ENCODE measurements around the gene SLC49A3. TPM values are rescaled to one million over a fixed set of nuclear protein-coding genes. Genes with fewer than 3 reads are reported as not detected.
A peak's percentile ranks its signal among the peaks of the same experiment; 100 is the strongest.
"Not testable (repeated sequence)": the region's sequence is repeated elsewhere in the genome, so short reads cannot be mapped to it uniquely, and the experiment has no call there.

Gene SLC49A3
- total RNA-seq = 1 to 10 TPM; 1.3 to 3.4 (median 2.2) TPM

- no peak for DNase-seq
- no peaks in the 10 kb centered on the region for H3K27me3 ChIP-seq
- H3K27ac ChIP-seq = peak within 1 kb of the TSS; percentile 79 to 93 (median 92)
- in situ Hi-C loops (cut with MboI; ENCODE audit: low sequenced_read_pairs in 4 of 4) = no loop called here
- intact Hi-C loops (cut with DNase I; ENCODE audit: low total_unique reads) = loop anchor here (2.0 to 10.0 kb wide), 3 partner anchors 16 to 486 kb away; partner anchors contain the start of genes GAK, PCGF3, SPON2 and TMEM175
- no peaks in the 10 kb centered on the region for H3K36me3 ChIP-seq
- no peak for TF ChIP-seq CTCF (IDR thresholded peaks at IDR 0.05 in 4 of 5, conservative IDR thresholded peaks at IDR 0.05 in 1 of 5)
- TF ChIP-seq POLR2A (IDR thresholded peaks at IDR 0.05) = no peak
- H3K4me1 ChIP-seq = peaks cover 16 to 22% of the 10 kb centered on the region in 2 donors
- no peaks in the 10 kb centered on the region for H3K9me3 ChIP-seq
- peak within 1 kb of the TSS; percentile 48 to 74 (median 54) for H3K4me3 ChIP-seq
- ATAC-seq = no peak
Observed at GRCh38 chr4:688854-689681, at the start of gene SLC49A3. TSS of gene SLC49A3 (minus strand) at chr4:689151. CDS start at chr4:689127, 24 bp downstream.

GRCh38 chr4:736561-736960 lies 47.6 kb upstream of the SLC49A3 start:
- H3K27ac ChIP-seq; H3K9me3 ChIP-seq; in situ Hi-C loops (cut with MboI; ENCODE audit: low sequenced_read_pairs in 4 of 4); H3K4me1 ChIP-seq; H3K27me3 ChIP-seq; H3K4me3 ChIP-seq; ATAC-seq; DNase-seq; intact Hi-C loops (cut with DNase I; ENCODE audit: low total_unique reads): not testable (repeated sequence)
- H3K36me3 ChIP-seq = peaks cover 0 to 52% of the 10 kb centered on the region in 2 donors

GRCh38 chr4:735583-735982 lies 46.6 kb upstream of the SLC49A3 start:
- no peak overlapping the region for H3K27ac ChIP-seq
- ATAC-seq = no peak
- no peaks in the 10 kb centered on the region for H3K27me3 ChIP-seq
- H3K4me3 ChIP-seq = no peak overlapping the region
- intact Hi-C loops (cut with DNase I; ENCODE audit: low total_unique reads) (no loop called here), in situ Hi-C loops (cut with MboI; ENCODE audit: low sequenced_read_pairs in 4 of 4) (no loop called here)
- H3K4me1 ChIP-seq = no peaks in the 10 kb centered on the region
- no peak for TF ChIP-seq CTCF (IDR thresholded peaks at IDR 0.05 in 4 of 5, conservative IDR thresholded peaks at IDR 0.05 in 1 of 5)
- no peak for TF ChIP-seq POLR2A (IDR thresholded peaks at IDR 0.05)
- H3K36me3 ChIP-seq = peaks cover 0 to 54% of the 10 kb centered on the region in 2 donors
- H3K9me3 ChIP-seq = no peaks in the 10 kb centered on the region
- no peak for DNase-seq

GRCh38 chr4:734951-735350 lies 46.0 kb upstream of the SLC49A3 start:
- H3K27me3 ChIP-seq = no peaks in the 10 kb centered on the region
- ATAC-seq = no peak
- peaks cover 0 to 54% of the 10 kb centered on the region in 2 donors for H3K36me3 ChIP-seq
- no peak overlapping the region for H3K4me3 ChIP-seq
- H3K27ac ChIP-seq = no peak overlapping the region
- no peak for TF ChIP-seq POLR2A (IDR thresholded peaks at IDR 0.05)
- TF ChIP-seq CTCF (IDR thresholded peaks at IDR 0.05 in 4 of 5, conservative IDR thresholded peaks at IDR 0.05 in 1 of 5) = no peak
- intact Hi-C loops (cut with DNase I; ENCODE audit: low total_unique reads) = no loop called here
- no peaks in the 10 kb centered on the region for H3K9me3 ChIP-seq
- no peaks in the 10 kb centered on the region for H3K4me1 ChIP-seq
- in situ Hi-C loops (cut with MboI; ENCODE audit: low sequenced_read_pairs in 4 of 4) = no loop called here
- DNase-seq = no peak

GRCh38 chr4:734075-734474 lies 45.1 kb upstream of the SLC49A3 start:
- in situ Hi-C loops (cut with MboI; ENCODE audit: low sequenced_read_pairs in 4 of 4) = no loop called here
- intact Hi-C loops (cut with DNase I; ENCODE audit: low total_unique reads) = no loop called here
- TF ChIP-seq CTCF (IDR thresholded peaks at IDR 0.05 in 4 of 5, conservative IDR thresholded peaks at IDR 0.05 in 1 of 5) (no peak), POLR2A (IDR thresholded peaks at IDR 0.05) (no peak)

More at GRCh38 chr4:734075-734474, 45.1 kb upstream of the SLC49A3 start:
- DNase-seq = no peak
- Histone ChIP-seq H3K27ac (no peak overlapping the region), H3K36me3 (peaks cover 0 to 54% of the 10 kb centered on the region in 2 donors), H3K27me3 (no peaks in the 10 kb centered on the region), H3K9me3 (no peaks in the 10 kb centered on the region), H3K4me3 (no peak overlapping the region), H3K4me1 (no peaks in the 10 kb centered on the region)
- no peak for ATAC-seq

All from gastrocnemius medialis (tissue), 4 donors.